VCaP (cell line): ENCODE data around the gene ANK3.

Source experiments
- H3K27ac ChIP-seq: fragments of 450-650 bp; 2 replicates; pipeline ENCODE4 v1.5.1; 2017
- TF ChIP-seq, protein P1 (sequence below): fragments of 450-650 bp; conservative IDR thresholded peaks from 2 replicates; pipeline ENCODE4 v1.5.1; 2017; ENCODE audit warnings: mild to moderate bottlenecking, moderate library complexity

Gene ANK3

DNA sequence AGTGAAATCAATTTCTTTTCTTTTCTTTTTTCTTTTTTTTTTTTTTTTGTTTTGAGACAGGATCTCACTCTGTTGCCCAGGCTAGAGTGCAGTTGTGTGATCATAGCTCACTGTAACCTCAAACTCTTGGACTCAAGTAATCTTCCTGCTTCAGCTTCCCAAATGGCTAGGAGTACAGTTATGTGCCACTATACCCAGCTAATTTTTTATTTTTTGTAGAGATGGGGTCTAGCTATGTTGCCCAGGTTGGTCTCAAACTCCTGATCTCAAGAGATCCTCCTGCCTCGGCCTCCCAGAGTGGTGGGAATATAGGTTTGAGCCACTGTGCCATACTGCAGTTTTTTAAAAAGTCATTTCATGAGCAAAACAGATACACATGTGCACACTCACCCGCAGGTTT, 79.8 kb downstream of the ANK3 start:
- TF ChIP-seq, protein P1, sequence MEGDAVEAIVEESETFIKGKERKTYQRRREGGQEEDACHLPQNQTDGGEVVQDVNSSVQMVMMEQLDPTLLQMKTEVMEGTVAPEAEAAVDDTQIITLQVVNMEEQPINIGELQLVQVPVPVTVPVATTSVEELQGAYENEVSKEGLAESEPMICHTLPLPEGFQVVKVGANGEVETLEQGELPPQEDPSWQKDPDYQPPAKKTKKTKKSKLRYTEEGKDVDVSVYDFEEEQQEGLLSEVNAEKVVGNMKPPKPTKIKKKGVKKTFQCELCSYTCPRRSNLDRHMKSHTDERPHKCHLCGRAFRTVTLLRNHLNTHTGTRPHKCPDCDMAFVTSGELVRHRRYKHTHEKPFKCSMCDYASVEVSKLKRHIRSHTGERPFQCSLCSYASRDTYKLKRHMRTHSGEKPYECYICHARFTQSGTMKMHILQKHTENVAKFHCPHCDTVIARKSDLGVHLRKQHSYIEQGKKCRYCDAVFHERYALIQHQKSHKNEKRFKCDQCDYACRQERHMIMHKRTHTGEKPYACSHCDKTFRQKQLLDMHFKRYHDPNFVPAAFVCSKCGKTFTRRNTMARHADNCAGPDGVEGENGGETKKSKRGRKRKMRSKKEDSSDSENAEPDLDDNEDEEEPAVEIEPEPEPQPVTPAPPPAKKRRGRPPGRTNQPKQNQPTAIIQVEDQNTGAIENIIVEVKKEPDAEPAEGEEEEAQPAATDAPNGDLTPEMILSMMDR: no peak
- no peak overlapping the region for H3K27ac ChIP-seq

DNA sequence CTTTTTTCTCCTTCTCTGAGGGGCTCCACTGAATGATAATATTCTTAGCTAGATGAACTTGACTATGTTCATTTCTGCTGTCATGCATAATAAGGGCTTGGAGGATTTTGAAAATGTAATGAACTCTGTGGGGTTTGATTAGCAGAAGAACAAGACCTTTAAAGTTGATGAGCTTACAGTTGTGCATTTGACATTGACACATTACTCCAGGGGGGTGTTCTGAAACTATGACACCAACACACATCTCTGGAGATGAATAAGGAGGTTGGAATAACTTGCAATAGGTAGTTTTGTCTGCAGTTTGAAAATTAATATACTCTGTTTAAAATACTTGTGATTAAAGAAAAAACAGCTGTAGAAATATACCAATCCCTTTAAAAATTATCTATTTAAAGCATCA, 80.3 kb downstream of the ANK3 start:
- TF ChIP-seq, protein P1: no peak
- H3K27ac ChIP-seq: no peak overlapping the region

DNA sequence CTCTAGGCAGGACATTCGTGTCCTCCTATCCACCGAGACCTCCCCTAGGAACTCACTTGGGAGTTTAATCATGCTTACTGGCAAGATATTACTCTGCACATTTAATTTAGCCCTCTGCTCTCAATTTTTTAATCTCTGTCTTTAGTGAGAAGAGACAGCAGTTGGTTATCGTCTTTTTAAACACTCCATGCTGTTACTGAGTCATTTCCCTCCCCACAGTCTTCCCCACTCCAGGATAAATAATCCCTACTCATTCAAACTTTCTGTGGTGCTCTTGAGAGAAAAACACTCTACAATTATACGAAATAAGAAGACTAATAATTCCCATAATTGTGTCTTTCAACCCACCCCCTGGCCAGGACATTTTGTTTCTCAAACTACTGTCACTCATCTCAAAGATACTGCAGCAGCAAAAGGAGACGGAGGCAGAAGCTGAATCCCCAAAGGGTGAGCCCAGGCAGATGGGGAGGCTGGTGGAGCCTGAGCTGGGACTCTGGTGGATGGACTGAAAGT, 84.2 kb downstream of the ANK3 start:
- no peak overlapping the region for H3K27ac ChIP-seq
- TF ChIP-seq, protein P1: no peak

DNA sequence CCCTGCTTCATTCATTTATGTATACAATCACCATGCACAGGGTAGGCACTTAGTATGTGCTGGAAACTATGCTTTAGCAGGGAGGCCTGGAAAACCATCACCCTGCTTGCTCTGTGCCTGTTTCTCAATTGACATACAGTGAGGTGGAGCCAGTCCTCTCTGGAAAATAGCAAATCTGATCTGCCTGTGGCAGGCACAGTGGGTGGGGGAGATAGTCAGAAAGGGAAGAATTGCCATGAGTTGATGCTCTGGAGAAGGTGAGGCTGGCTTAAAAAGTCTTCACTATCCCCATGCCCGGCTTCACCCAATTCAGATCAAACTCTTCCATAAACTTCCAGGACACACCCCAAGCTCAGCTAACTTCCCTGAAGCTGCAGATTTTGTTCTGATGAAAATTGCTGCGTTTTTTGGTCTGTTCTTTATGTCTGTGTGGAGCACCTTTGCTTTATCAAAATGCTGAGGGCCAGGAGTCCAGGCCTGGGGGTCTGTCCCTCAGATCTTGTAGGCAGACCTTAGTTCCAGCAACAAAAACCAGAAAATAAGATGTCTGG, 84.8 kb downstream of the ANK3 start:
- H3K27ac ChIP-seq: no peak overlapping the region
- TF ChIP-seq, protein P1: no peak

DNA sequence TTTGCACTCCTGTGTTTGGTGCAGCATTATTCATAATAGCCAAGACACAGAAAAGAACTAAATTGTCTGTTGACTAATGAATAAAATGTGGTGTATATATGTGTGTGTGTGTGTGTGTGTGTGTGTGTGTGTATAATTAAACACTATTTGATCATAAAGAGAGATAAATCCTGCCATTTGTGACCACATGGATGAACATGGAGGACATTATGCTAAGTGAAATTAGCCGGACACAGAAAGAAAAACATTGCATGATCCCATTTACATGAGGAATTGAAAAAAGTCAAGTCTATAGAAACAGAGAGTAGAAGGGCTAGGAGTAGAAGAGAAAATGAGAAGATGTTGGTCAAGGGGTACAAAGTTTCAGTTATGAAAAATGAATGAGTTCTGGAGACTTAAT, 85.9 kb downstream of the ANK3 start:
- TF ChIP-seq, protein P1: no peak
- H3K27ac ChIP-seq: no peak overlapping the region

DNA sequence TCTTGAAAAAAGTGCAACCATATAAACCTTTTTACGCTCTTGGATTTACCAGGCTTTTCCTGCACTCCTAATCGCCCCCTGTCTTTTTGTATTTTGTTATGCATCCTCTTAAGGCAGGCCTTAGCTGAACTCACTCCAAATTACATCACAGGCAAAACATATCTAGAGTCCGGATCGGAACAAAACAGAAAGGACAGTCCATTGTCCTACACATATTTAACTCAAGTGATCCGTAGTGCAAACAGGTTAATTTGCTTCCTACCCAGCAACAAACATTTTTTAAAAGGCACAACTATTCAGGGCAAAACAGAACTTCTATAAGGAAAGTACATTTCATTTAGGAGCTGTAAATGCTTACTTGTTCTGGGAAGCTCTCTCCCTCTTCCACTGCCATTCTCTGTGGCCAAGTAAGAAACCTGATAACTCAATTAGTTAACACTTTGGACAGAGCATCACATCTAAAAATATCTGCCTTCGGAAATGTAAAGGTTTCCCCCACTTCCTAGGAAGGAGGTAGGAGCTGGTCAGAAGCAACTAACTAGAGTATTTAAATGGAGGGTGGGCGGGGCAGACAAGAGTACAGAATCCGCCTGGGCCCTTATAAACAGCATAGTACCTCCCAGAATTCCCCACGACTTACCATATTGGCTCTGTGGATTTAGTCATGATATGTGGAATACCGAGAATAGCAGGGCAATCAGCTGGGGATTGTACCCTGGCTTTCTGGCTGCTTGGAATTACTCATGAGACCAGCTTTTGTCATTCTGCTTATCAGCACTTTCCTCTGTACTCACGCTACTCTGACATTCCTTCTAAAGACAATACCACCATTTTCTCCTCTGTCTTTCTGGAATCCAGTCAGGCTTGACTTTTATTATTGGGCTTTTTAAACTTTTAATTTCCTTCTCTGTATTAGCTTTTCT, 89.5 kb downstream of the ANK3 start:
- TF ChIP-seq, protein P1: no peak
- no peak overlapping the region for H3K27ac ChIP-seq

DNA sequence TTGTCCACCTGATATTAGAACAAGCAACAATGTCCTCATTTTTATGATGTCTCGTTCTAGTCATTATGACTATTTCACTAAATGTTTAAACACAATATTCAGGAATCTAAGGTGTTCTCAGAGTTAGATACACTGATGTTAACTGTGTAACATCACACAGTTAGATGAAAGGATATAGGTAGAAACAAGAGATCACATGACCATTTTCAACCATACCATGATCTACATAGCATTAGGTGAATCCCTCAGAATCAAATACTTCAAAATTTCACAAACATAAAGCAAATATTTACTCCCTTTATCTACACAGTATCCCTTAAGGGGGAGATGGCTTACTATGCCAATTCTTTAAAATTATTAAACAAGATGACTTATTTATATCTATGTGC, 90.3 kb downstream of the ANK3 start:
- TF ChIP-seq, protein P1: no peak
- no peak overlapping the region for H3K27ac ChIP-seq
